CD4-positive, alpha-beta T cell (primary cell): ENCODE measurements around the gene RPS27L. TPM values are rescaled to one million over a fixed set of nuclear protein-coding genes. Genes with fewer than 3 reads are reported as not detected.
A peak's percentile ranks its signal among the peaks of the same experiment; 100 is the strongest.

Experiments
- ATAC-seq: fragments of 200-7000 bp; cut with Tn5 transposase; one replicate; pipeline ENCODE4 v1.10.0; 2022; ENCODE audit warnings: mild to moderate bottlenecking; ENCODE audit not compliant: poor library complexity
- CTCF ChIA-PET: fragments of 350-600 bp; sonication (Branson Sonifier 250); formaldehyde crosslinking; loops from one replicate; lab custom pipeline; 2021; ENCODE audit warnings: antibody characterized with exemption, inconsistent platforms; lab: Charles Lee
- POLR2A ChIA-PET: fragments of 350-600 bp; sonication (Branson Sonifier 250); formaldehyde crosslinking; loops from one replicate; lab custom pipeline; 2021; ENCODE audit warnings: antibody characterized with exemption, inconsistent platforms; lab: Charles Lee
- DNase-seq, 14 experiments: peaks; one replicate each; pipeline ENCODE4 v3.0.0-alpha.2; 2013 to 2020; ENCODE audit warnings: mixed read lengths in 2 of 14
- H3K27ac ChIP-seq, 2 donors: one replicate each; pipeline versions ENCODE4 v1.5.1 to v1.7.0; 2013; ENCODE audit warnings: low read length in 2 of 2, low read depth in 1 of 2, mild to moderate bottlenecking in 1 of 2
- H3K27me3 ChIP-seq, 2 experiments: 1 replicate in 1 of 2; 2 replicates in 1 of 2; pipeline versions ENCODE4 v1.6.1 to v1.7.0; 2013; ENCODE audit warnings: low read length in 2 of 2, control low read depth in 1 of 2, mild to moderate bottlenecking in 1 of 2, moderate library complexity in 1 of 2; ENCODE audit not compliant: insufficient read depth in 2 of 2, control insufficient read depth in 1 of 2
- H3K36me3 ChIP-seq: one replicate; pipeline ENCODE4 v1.6.1; 2013; ENCODE audit warnings: low read length, control low read depth; ENCODE audit not compliant: insufficient read depth
- H3K4me1 ChIP-seq: one replicate; pipeline ENCODE4 v1.6.1; 2013; ENCODE audit warnings: low read length, control low read depth; ENCODE audit not compliant: insufficient read depth
- H3K4me3 ChIP-seq: one replicate; pipeline ENCODE4 v1.5.1; 2013; ENCODE audit warnings: mild to moderate bottlenecking, low read length, moderate library complexity
- H3K9me3 ChIP-seq, 2 experiments: 1 replicate in 1 of 2; 2 replicates in 1 of 2; pipeline versions ENCODE4 v1.6.1 to v1.7.0; 2013; ENCODE audit warnings: low read length in 2 of 2, mild to moderate bottlenecking in 2 of 2, control low read depth in 1 of 2, moderate library complexity in 1 of 2; ENCODE audit not compliant: control insufficient read depth in 1 of 2, insufficient read depth in 1 of 2
- H3K27ac Mint-ChIP-seq: one replicate; pipeline ENCODE4 v1.8.0; 2020; ENCODE audit warnings: mixed read lengths
- H3K27me3 Mint-ChIP-seq: one replicate; pipeline ENCODE4 v1.8.0; 2021; ENCODE audit warnings: mixed read lengths
- H3K36me3 Mint-ChIP-seq: one replicate; pipeline ENCODE4 v1.8.0; 2021; ENCODE audit warnings: low read depth, mixed read lengths
- H3K4me1 Mint-ChIP-seq: one replicate; pipeline ENCODE4 v1.8.0; 2021; ENCODE audit warnings: low read depth, mixed read lengths
- H3K4me3 Mint-ChIP-seq: one replicate; pipeline ENCODE4 v1.8.0; 2020; ENCODE audit warnings: mild to moderate bottlenecking, mixed read lengths
- H3K9me3 Mint-ChIP-seq: one replicate; pipeline ENCODE4 v1.8.0; 2020; ENCODE audit warnings: mixed read lengths
- CTCF ChIP-seq: fragments of 200-600 bp; IDR thresholded peaks from one replicate; pipeline ENCODE4 v1.8.0; 2022; ENCODE audit warnings: antibody characterized with exemption, mild to moderate bottlenecking
- intact Hi-C, 2 experiments: fragments of 100-400 bp; cut with DNase I in 1 of 2; cut with micrococcal nuclease in 1 of 2; formaldehyde crosslinking; loops; one replicate each; pipeline versions ENCODE4 v1.15.1 to v1.9.0; 2023 to 2025; cut with DNase I, micrococcal nuclease
- total RNA-seq, 174 experiments: library from RNA in 2 of 174; stranded (reverse) in 2 of 174; gene quantifications; one replicate each; pipeline ENCODE4 v1.2.3 and lab custom pipeline; 2021 to 2026

The RPS27L gene
- total RNA-seq, 2 experiments from 2014 or later = 40.0 to 43.1 TPM

DNA sequence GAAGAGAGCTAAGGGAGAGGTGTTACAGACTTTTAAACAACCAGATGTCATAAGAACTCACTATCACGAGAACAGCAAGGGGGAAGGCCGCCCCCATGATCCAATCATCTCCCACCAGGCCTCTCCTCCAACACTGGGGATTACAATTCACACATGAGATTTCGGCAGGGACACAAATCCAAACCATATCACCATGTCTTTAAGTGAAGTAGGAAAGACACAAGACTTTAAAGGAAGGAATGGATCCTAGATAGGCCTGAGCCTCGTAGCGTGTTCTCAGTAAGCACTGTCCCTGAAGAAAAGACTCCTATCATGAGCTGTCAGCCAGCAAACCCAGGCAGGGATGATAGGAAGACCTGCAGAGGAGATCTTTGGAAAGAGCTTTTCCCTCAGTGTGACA, 15.1 kb upstream of the RPS27L start:
- Histone ChIP-seq H3K27me3 (no peaks in the 10 kb centered on the region), H3K9me3 (no peaks in the 10 kb centered on the region), H3K36me3 (no peaks in the 10 kb centered on the region), H3K4me3 (no peak overlapping the region), H3K27ac (no peak overlapping the region), H3K4me1 (no peaks in the 10 kb centered on the region)
- Mint-ChIP-seq H3K27ac (no peak overlapping the region), H3K36me3 (no peaks in the 10 kb centered on the region), H3K4me1 (no peaks in the 10 kb centered on the region), H3K4me3 (no peak overlapping the region), H3K9me3 (no peaks in the 10 kb centered on the region), H3K27me3 (no peaks in the 10 kb centered on the region)
- intact Hi-C loops = no loop called here
- ATAC-seq (no peak), DNase-seq (no peak)
- CTCF ChIA-PET = interaction anchor here (0.6 kb wide), 1 partner anchor 10 kb away, joined by 3 read pairs; no protein-coding TSS in a partner anchor
- TF ChIP-seq CTCF = no peak
- POLR2A ChIA-PET = interaction anchor here (1.7 kb wide), 1 partner anchor 15 kb away, joined by 5 read pairs; the partner anchor contains the start of gene RPS27L

GRCh38 chr15:63169788-63170187, 12.5 kb upstream of the RPS27L start:
- ATAC-seq = no peak
- H3K4me1 Mint-ChIP-seq = peaks cover 5% of the 10 kb centered on the region
- H3K4me1 ChIP-seq = no peaks in the 10 kb centered on the region

GRCh38 chr15:63166219-63166618, 8.9 kb upstream of the RPS27L start:
- Mint-ChIP-seq H3K27ac (no peak overlapping the region), H3K4me3 (no peak overlapping the region), H3K27me3 (no peaks in the 10 kb centered on the region), H3K4me1 (peaks cover 5% of the 10 kb centered on the region), H3K36me3 (no peaks in the 10 kb centered on the region), H3K9me3 (no peaks in the 10 kb centered on the region)
- H3K4me1 ChIP-seq = no peaks in the 10 kb centered on the region
- H3K9me3 ChIP-seq = no peaks in the 10 kb centered on the region
- intact Hi-C loops = loop anchor here in 1 of 2 experiments (5.0 kb wide), 1 partner anchor 236 kb away; no protein-coding TSS in a partner anchor
- peak; percentile 38 for TF ChIP-seq CTCF
- DNase-seq (peak in 3 of 14 experiments; percentile 44 to 54 (median 46)), ATAC-seq (peak; percentile 37)
- H3K36me3 ChIP-seq = no peaks in the 10 kb centered on the region
- no peak overlapping the region for H3K4me3 ChIP-seq
- H3K27ac ChIP-seq = no peak overlapping the region
- POLR2A ChIA-PET = interaction anchor here (0.6 to 1.9 kb wide), 8 partner anchors 9 to 235 kb away, joined by 3 to 8 read pairs (median 3); partner anchors contain the start of gene RPS27L
- H3K27me3 ChIP-seq = no peaks in the 10 kb centered on the region
- CTCF ChIA-PET = interaction anchor here (0.6 to 1.5 kb wide), 7 partner anchors 26 to 122 kb away, joined by 3 to 6 read pairs (median 3); no protein-coding TSS in a partner anchor

More at GRCh38 chr15:63169788-63170187, 12.5 kb upstream of the RPS27L start:
- ChIA-PET POLR2A (no interaction called here), CTCF (interaction anchor here (1.2 kb wide), 1 partner anchor 14 kb away, joined by 3 read pairs; no protein-coding TSS in a partner anchor)
- Histone ChIP-seq H3K36me3 (no peaks in the 10 kb centered on the region), H3K27ac (no peak overlapping the region), H3K4me3 (no peak overlapping the region), H3K9me3 (no peaks in the 10 kb centered on the region), H3K27me3 (no peaks in the 10 kb centered on the region)
- no peaks in the 10 kb centered on the region for H3K9me3 Mint-ChIP-seq
- no peak overlapping the region for H3K27ac Mint-ChIP-seq
- no peak for DNase-seq
- no peak for TF ChIP-seq CTCF
- H3K27me3 Mint-ChIP-seq = no peaks in the 10 kb centered on the region
- H3K36me3 Mint-ChIP-seq = no peaks in the 10 kb centered on the region
- no peak overlapping the region for H3K4me3 Mint-ChIP-seq
- intact Hi-C loops = loop anchor here in 1 of 2 experiments (5.0 kb wide), 1 partner anchor 233 kb away; no protein-coding TSS in a partner anchor
